Measurements from ENCODE around the gene WFDC1.

The WFDC1 gene, protein sequence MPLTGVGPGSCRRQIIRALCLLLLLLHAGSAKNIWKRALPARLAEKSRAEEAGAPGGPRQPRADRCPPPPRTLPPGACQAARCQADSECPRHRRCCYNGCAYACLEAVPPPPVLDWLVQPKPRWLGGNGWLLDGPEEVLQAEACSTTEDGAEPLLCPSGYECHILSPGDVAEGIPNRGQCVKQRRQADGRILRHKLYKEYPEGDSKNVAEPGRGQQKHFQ

DNA sequence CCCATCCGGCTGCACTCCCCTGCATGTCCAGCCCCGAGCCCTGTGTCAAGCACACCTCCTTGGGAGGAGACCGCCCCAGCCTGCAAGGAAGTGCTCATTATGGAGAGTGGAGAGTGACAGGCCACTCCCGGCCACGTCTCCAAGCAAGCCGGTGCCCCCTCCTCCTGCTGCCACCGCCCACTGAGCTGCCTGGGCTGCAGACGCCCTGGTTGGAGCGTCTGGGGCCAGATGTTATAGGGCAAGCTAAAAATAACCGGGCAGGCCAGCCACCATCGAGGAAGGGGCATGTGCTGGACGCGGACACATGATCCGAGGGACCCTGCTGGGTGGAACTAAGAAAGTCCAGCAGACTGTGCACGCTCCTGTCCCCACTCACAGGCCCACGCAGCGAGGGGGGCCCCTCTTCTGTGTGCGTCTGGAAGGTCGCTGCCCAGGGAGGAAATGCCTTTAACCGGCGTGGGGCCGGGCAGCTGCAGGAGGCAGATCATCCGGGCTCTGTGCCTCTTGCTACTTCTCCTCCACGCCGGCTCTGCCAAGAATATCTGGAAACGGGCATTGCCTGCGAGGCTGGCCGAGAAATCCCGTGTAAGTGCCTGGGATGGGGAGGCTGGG is at the start of gene WFDC1:
WFDC1 (plus strand) TSS at position 348 of the 612 bp plus-strand sequence; CDS start at position 442, 94 bp downstream.
- no peak for FAIRE-seq

DNA sequence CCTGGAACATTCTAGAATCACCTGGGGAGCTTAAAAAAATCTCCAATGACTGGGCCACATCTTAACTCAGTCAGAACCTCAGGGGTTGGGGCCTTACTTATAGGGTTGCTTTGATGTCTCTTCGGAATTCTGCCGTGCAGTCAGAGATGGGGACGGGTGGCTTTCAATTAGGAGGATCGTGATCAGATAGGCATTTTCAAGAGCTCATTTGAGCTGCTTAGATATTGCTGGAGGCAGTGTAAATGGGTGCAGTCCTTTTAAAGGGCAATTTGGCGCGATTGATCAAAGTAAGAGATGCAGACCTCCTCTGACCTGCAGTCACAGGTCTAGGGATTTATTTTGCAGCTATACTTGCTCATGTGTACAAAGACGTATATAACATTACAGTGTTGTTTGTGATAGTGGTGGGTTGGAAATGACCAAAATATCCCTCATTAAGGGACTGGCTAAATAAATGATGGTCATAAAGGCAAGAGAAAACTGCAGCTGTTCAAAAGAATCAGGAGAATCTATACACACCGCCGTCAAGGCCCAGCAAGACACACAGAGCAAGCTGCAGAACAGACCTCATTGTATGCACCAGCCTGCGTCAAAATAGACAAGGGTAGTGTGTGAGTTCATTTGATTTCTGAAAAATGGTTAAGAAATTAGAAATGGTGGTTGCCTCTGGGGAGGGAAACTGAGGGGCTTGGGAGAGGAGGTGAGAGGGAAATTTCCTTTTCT is 48.6 kb upstream of the WFDC1 start:
- no peak for FAIRE-seq

DNA sequence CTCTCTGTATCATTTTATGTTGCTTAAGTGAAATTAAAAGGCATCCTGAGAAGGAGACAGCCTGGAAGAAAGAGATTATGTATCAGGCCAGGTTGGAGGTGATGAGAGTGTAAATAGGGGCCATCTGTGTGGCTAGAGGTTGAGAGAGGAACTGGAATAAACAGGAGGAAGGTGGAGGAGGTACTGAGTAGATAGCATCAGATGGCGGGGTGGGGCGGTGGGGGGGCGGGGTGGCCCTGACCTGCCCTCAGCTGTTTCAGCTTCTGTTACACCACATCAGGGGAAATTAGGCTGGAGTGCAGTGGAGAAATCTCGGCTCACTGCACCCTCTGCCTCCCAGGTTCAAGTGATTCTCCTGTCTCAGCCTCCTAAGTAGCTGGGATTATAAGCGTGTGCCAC is 48.0 kb upstream of the WFDC1 start:
- FAIRE-seq: no peak

DNA sequence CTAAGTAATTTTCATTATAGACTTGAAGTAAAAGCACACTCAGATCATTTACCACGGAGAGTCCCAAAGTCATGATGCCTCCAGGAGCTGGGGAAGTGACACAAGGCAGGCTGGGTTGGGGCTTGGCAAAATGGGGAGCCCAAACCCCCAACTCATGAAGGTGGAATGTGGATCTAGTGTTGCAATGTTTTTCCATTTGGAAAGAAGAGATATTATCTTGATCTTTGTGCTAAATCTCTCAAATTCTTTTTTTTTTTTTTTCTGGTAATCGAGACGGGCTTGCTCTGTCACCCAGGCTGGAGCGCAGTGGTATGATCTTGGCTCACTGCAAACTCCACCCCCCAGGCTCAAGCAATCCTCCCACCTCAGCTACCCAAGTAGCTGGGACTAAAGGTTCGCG is 47.3 kb upstream of the WFDC1 start:
- no peak for FAIRE-seq

DNA sequence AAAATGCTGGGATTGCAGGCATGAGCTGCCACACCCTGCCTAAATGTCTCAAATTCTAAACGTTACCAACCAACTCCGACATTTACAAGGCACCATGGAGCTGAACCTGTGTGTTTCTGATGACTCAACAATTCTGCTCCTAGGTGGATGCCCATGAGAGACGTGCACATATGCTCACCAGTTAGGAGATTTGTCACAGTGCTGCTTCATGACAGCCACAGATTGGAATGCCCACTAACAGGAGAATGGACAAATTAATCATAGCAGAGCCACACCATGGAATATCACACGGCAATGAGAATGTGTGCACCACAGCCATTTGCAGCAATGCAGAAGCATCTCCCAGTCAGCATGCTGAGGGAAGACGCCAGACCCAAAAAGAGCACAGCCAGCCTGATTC is 46.8 kb upstream of the WFDC1 start:
- no peak for FAIRE-seq

DNA sequence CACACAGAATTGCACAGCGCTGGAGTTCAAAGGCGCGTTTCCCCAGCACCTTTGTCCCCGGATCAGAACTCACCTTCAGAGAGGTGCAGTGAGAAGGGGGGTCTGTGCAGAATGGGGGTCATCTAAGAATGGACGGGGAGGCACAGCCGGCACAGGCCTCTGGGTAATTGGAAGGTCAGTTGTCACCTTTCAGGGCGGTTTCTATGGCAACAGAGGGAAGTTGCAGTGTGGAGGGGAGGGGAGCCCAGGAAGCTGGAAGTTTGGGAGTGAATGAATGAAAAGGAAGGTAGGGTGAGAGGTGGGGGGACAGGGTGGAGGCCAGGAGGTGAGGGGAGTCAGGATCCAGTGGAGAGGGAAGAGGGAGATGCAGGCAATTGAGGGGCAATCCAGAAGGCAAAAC is 42.5 kb upstream of the WFDC1 start:
- no peak for FAIRE-seq

DNA sequence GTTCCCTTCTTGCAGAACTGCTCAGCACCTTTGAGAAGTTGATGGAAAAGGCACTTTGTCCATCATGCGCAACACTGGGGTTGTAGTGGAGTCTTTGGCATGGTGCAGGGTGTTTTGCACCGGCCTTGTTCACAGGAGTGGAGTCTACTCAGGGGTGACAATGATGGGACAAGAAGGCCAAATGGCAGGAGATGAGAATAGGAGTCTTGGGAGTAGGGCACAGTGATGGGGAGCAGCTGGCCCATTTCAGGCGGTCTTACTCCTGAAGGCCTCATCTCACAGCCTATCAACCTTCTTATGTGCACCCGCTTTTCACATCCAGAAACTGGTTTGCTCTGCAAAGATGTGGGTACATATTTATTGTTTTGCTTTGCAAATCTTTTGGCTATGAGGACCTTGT is 41.5 kb upstream of the WFDC1 start:
- no peak for FAIRE-seq

DNA sequence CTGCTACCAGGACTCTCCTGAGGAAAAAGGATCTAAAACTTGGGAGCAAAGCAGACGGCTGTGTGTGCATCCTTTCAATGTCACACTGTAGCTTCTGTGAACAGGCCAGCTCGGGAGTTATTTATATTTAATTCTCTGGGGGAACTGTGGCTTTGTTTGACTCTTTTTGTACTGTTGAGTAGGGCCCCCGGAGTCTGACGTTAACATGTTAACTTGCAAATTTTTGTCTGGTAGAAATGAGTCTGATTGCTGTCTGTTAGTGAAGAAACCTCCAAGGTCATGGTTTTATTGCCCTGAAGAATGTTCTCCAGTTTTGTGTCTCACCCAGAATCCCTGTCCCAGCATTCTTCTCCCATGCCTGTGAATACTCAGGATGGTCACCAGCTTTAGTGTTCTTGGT is 40.6 kb upstream of the WFDC1 start:
- FAIRE-seq: no peak

DNA sequence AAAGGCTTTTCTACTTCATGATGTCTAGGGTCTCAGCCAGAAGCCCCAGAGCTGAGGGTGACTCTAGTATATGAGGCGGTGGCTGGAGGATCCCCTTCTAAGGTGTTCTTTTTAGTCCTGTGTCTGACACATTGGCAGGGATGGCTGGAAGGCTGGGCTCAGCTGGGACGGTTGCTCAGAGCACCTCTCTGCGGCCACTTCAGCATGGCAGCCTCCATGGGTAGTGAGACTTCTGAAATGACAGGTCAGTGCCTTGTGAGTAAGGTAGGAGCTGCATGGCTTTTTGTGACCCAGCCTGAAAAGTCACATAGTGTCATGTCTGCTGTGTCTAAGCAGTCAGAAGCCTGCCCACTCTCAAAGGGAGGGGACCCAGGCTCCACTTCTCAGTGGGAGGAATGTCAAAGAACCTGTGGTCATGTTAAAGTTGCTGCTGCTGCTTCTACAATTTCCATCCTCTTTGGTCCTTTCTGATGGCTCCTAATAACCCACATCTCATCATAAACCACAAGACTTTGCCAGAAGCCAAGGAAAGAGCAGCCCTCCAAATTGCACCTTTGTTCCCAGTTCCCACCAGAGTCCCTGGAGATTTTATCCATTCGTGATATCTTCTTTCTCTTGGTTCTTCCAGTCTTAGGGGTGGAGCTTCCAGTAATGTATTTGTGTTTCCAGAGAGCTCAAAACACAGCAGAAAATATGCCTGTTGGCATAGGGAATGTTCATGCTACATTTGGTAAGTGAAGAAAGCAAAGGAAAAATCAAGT is 39.4 kb upstream of the WFDC1 start:
- FAIRE-seq: no peak

DNA sequence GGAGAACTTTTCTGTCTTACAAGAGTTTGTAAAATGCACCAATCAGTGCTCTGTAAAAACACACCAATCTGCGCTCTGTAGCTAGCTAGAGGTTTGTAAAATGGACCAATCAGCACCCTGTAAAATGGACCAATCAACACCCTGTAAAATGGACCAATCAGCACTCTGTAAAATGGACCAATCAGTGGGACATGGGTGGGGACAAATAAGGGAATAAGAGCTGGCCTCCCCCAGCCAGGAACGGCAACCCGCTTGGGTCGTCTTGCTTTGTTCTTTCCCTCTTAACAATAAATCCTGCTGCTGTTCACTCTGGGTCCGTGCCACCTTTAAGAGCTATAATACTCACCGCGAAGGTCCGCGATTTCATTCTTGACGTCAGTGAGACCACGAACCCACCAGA is 36.4 kb upstream of the WFDC1 start:
- FAIRE-seq: no peak

DNA sequence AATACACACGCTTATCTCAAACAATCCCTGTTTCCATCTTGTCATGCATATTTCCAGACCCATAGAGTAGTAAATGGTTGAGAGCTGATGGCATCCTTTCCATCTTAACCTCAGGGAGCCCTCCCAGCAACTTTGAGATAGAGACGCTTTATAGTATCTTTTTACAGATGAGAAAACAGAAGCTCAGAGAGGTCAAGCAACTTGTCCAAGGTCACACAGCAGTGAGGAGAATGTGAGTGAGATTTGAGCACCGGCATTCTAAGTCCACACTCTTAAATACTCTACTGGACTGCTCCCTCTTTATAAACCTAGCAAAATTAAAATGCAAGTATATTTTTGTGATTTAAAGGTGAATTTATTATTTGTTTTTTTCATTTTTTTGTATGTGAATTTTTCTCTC is 35.0 kb upstream of the WFDC1 start:
- FAIRE-seq: no peak

DNA sequence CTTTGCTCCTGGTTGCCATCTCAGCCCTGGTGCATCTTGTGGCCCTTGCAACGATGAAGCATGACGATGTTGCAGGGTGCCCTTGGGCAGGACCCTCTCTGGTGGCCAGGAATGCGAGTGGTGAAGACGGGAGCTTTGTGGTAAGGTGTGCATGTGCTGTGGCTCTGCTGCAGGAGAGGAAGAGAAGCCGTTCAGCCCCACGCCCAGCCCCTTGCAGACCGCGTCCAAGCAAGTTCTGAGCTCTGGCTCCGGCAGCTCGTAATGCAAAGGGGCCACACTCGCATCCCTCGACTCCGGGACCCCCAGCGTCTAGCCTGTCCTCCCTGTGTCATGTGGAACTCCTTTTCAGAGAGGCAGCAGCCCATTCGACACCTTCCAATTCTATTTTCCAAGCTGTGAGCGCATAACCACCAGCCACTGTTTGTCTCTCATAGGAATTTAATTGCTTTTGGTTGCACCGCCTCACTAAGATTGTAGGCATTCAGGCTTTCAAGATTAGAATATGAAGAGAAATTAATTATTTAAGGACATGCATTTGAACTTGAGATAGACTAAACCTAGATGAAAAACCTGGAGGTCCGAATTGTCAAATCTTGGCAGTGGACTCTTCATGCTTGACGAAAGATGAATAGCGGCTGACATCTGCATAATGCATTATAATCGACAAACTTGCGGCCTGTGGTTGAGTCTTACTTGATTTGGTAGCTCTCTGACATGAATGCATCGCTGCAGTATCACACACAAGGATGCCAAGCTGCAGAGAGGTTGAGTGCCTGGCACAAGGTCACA is 33.7 kb upstream of the WFDC1 start:
- FAIRE-seq: no peak

DNA sequence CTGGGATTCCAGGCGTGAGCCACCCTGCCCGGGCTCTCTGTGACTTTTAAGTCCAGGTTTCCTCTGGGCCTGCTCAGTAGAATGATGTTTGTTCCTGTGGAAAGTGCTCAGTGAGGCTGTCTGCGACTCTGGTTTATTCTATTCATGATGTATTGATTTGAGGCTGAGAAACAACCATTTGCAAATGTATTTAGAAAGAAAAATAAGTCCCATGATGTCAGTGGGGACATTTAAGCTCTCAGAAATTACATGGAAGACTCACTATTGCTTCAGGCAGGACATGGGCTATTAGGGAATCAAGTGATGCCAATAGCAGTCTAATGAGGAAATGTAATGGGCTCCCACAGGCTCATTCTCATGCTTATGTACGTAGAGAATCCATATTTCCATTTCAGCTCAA is 32.6 kb upstream of the WFDC1 start:
- no peak for FAIRE-seq

DNA sequence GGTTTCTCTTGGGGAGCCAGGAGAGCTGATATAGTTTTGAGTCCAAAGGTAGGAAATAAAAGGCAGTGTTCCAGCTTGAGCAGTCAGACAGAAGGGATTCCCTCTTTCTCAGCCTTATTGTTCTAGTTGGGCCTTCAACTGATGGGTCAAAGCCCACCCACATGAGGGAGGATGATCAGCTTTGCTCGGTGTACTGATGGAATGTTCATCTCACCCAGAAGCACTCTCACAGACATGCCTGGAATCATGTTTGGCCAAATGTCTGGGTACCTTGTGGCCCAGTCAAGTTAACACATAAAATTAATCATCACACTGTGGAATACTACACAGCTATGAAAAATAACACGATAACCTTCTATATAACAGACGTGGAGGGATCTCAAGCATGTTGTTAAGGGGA is 31.7 kb upstream of the WFDC1 start:
- no peak for FAIRE-seq

DNA sequence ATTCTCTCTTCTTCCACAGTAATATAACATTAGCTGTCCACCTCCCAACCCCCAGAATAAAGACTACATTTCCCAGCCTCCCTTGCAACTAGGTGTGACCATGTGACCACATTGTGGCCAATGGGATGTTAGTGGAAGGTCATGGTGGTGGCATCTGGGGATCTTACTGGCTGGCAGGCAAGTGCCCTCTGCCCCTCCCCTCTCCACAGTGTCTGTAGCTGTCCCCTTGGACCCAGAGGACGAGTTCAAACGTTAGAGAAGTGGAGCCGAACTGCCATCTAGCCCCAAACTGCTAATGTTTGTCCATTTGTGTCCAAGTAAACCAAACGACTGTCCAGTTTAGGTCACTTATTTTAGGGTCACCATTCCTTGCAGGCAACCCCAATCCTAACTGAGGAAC is 28.2 kb upstream of the WFDC1 start:
- no peak for FAIRE-seq

DNA sequence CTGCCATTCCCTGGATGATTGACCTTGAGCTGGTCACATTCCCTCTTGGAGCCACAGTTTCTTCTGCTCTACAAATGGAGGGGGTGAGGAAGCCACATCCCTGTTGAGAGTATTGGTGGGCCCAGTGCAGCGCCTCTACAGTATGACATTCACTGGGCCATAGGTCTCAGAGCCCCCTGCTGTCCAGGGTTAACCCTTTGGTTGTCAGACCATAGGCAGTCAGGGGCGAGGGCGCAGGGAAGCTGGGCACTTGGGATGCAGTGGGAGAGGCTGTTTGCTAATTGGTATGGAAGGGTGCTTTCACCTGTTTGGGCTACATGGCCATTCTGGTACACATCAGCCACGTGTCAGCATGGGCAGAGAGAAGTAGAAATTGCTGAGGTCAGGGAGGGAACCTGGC is 27.3 kb upstream of the WFDC1 start:
- FAIRE-seq: no peak

DNA sequence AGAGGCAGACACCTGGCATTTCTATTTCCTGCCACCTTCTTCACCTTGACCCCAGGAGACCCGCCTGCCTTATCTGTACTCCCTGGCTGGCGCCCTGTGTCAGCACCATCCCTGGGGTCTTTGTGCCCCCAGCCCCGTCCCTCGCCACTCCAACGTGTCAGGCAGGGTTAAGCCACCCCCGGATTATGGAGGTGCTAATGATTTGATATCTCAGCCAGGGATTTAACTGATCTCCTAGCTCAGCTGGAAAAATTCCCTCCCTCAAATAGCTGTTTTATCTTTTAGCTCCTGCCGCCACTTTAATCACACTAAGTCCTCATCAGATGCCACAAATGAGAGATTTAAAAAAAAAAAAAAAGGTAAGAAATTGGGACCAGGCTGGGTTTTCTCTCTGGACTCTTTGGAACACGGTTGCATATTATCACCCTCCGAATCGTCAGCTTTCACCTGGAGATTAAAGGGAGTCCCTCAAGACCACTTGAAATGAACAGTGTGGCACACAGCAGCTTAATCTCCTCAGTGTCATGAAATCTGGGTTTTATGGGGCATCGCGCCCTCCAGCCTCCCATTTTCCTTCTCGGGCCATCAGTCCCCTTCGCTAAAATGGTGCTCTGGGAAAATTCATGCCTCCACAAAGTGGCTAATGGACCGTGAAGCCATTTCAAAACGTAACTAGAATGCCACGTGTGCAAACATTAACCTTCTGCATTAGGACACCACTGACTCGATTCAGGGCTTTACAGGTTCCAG is 26.2 kb upstream of the WFDC1 start:
- no peak for FAIRE-seq

DNA sequence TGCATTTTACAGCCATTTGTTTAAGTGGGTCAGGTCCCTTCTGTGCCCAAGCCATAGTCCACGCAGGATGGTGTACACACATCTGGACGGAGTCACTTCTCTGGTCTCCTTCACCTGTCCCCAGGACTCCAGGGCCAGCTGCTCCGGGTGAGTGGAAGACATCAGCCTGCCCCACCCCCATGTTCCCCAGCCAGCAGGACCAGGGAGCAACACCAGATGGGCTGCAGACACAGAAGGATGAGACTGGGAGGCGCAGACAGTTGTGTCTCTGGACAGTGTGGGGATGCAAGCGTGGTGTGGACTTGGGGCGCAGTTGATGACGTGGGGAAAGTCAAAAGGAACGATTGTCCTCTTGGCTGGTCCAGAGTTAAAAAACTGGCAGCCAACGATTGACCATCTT is 24.6 kb upstream of the WFDC1 start:
- no peak for FAIRE-seq

DNA sequence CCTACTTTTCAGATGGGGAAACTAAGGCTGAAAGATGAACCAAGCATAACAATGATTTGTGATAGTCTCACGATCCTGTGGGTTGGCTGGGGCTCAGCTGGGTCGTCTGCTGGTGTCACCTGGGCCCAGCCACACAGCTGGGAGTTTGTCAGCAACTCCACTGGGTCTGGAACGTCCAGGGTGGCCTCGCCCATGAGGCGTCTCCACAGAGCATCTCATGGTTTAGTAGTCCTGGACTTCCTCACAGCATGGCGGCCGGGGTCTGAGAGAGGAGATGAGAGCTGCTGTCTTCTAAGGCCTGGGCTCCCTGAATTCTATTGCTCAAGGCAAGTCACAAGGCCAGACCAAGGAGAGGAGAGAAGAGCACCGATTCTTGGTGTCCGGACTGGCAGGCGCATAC is 24.1 kb upstream of the WFDC1 start:
- no peak for FAIRE-seq

DNA sequence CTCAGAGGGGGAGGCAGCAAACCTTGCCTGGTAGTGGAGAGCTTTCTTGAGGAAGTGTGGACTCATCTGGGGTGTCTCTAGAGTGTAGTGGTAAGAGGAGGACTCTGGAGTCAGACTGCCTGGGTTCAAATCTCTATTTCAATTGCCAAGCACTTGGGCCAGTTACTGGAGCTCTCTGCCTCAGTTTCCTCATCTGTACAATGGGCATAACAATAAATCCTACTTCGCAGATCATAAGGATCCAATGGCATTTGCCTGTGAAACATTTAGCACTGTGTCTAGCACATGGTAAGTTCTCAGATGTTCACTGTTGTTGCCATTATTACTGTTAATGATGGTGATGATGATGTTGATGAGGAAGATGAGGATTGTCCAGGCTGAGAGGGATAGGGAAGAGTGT is 23.6 kb upstream of the WFDC1 start:
- FAIRE-seq: no peak

DNA sequence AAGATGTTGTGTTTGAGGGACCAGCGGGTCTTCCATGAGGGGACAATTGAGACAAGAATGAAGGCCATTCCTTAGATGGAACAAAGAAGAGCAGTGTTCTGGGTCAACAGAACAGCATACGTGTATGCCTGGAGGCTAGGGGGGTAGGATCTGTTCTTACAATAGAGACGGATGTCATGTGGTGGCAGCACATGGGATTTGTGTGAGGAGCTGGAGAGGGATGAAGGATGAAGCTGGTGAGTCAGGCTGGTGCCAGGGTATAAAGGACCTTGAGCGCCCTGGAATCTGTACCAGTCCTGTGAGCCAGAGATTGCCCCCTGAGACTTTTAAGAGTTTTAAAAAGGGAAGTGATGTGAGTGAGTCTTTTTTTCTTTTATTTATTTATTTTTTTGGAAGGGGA is 22.8 kb upstream of the WFDC1 start:
- FAIRE-seq: no peak

DNA sequence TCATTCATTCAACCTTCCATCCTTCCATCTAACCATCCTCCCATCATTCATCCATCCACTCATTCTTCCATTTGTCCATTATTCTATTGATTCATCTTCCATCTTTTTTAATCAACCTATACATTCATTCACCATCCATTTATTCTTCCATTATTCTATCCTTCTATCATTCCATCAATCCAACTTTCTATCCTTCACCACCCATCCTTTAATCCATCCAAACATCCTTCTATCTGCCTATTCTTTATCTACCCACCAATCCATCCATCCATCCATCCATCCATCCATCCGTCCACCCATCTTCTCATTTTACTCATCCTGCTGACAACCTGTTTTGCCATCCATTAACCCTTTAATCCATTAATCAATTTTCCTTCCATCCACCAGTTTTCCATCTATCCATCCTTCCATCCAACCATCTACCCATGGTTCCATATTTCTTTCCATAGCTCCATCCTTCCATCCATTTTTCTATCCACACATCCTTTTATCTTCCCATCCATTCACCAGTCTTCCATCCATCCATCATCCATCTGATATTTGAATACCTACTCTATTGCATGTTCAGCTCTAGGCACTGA is 21.8 kb upstream of the WFDC1 start:
- FAIRE-seq: no peak
